ENCODE measurements around the gene CMTM8. TPM values are rescaled to one million over a fixed set of nuclear protein-coding genes. Genes with fewer than 3 reads are reported as not detected.

CMTM8 gene
- total RNA-seq, 1 donor: not detected

DNA sequence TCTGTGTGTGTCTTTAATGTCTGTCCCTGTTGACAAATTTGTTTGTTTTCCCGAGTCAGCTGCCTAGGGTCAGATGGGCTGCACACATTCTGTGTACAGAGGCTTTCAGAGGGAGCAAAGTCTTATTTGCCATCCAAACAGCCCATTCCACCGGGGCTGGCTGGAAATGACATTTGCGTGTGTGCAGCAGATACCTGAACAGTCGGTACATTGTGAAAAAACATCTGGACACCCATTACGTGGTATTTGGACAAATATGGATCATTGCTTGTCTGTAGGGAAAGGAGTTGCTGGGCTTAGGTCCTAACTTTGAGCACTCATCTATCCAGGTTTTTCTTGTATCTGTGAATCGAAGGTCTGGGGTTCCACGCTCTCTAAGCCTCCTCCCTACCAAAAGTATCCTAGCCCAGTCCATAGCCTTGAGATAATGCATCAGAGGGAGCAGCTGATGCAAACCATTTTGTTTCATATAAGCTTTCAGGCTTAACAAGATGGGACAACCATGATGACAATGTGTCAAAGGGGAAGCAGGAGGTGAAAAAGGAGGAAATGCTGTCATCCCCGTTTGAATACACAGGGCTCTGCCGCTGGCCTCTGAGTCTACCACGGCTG is 22.2 kb upstream of the CMTM8 start:
- TF ChIP-seq, protein P1, sequence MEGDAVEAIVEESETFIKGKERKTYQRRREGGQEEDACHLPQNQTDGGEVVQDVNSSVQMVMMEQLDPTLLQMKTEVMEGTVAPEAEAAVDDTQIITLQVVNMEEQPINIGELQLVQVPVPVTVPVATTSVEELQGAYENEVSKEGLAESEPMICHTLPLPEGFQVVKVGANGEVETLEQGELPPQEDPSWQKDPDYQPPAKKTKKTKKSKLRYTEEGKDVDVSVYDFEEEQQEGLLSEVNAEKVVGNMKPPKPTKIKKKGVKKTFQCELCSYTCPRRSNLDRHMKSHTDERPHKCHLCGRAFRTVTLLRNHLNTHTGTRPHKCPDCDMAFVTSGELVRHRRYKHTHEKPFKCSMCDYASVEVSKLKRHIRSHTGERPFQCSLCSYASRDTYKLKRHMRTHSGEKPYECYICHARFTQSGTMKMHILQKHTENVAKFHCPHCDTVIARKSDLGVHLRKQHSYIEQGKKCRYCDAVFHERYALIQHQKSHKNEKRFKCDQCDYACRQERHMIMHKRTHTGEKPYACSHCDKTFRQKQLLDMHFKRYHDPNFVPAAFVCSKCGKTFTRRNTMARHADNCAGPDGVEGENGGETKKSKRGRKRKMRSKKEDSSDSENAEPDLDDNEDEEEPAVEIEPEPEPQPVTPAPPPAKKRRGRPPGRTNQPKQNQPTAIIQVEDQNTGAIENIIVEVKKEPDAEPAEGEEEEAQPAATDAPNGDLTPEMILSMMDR (IDR thresholded peaks at IDR 0.05; ENCODE audit: insufficient read depth, low read depth, low read length): no peak
- H3K4me3 ChIP-seq (ENCODE audit: low read depth, low read length): no peak overlapping the region
- DNase-seq (ENCODE audit: low read depth): no peak

- no peak overlapping the region for H3K4me3 ChIP-seq (ENCODE audit: low read depth, low read length)
- no peak for DNase-seq (ENCODE audit: low read depth)
- TF ChIP-seq, protein P1 (IDR thresholded peaks at IDR 0.05; ENCODE audit: insufficient read depth, low read depth, low read length): no peak
These were observed 21.1 kb upstream of the CMTM8 start for GRCh38 chr3:32217339-32217738.

GRCh38 chr3:32219537-32219936 is 18.9 kb upstream of the CMTM8 start:
- no peak overlapping the region for H3K4me3 ChIP-seq (ENCODE audit: low read depth, low read length)
- TF ChIP-seq, protein P1 (IDR thresholded peaks at IDR 0.05; ENCODE audit: insufficient read depth, low read depth, low read length): no peak
- no peak for DNase-seq (ENCODE audit: low read depth)

DNA sequence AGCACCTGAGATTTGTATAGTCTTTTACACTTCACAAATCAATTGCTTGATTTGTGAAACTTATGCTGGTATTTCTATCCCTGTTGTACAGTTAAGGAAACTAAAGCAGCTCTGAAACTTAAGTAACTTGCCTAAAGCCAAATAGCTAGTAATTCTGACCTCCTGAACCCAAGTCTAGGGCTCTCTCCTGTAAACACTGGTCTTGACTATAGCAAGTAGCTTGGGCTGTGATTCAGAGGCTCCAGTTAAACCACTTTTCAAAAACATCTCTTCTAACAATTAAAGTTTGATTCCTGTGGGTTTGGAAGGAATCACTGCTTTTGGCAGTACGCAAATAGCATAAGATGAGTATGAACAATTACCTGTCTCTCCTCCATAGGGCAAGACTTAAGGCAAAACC is 18.5 kb upstream of the CMTM8 start:
- peak; percentile 60 for DNase-seq (ENCODE audit: low read depth)
- TF ChIP-seq, protein P1 (IDR thresholded peaks at IDR 0.05; ENCODE audit: insufficient read depth, low read depth, low read length): no peak
- H3K4me3 ChIP-seq (ENCODE audit: low read depth, low read length): no peak overlapping the region

GRCh38 chr3:32222950-32223349 is 15.5 kb upstream of the CMTM8 start:
- H3K4me3 ChIP-seq (ENCODE audit: low read depth, low read length): no peak overlapping the region
- DNase-seq (ENCODE audit: low read depth): no peak
- TF ChIP-seq, protein P1 (IDR thresholded peaks at IDR 0.05; ENCODE audit: insufficient read depth, low read depth, low read length): no peak

GRCh38 chr3:32224016-32224516 is 14.4 kb upstream of the CMTM8 start:
- no peak overlapping the region for H3K4me3 ChIP-seq (ENCODE audit: low read depth, low read length)
- TF ChIP-seq, protein P1 (IDR thresholded peaks at IDR 0.05; ENCODE audit: insufficient read depth, low read depth, low read length): no peak

More at GRCh38 chr3:32224016-32224516, 14.4 kb upstream of the CMTM8 start:
- no peak for DNase-seq (ENCODE audit: low read depth)

All from fibroblast of villous mesenchyme (primary cell).